ENCODE measurements around the gene KNCN.

- TF ChIP-seq CTCF (IDR thresholded peaks at IDR 0.05) (no peak), POLR2A (IDR thresholded peaks at IDR 0.05) (no peak), EP300 (IDR thresholded peaks at IDR 0.05) (no peak)
Measured at GRCh38 chr1:46517010-46517600, 34.3 kb downstream of the KNCN start.
